Tibial nerve (tissue), 4 donors: Measurements from ENCODE around the gene VDR. TPM values are rescaled to one million over a fixed set of nuclear protein-coding genes. Genes with fewer than 3 reads are reported as not detected.

Experiments used
- DNase-seq, 2 donors: peaks; one replicate each; pipeline ENCODE4 v3.0.0-alpha.2; 2019; ENCODE audit warnings: low spot score in 2 of 2
- H3K27ac ChIP-seq, 4 donors: fragments of 200-600 bp; sonication (generic) in 3 of 4; one replicate each; pipeline ENCODE4 v1.5.1; 2017 to 2019; ENCODE audit warnings: mild to moderate bottlenecking in 1 of 4
- H3K27me3 ChIP-seq, 2 donors: fragments of 200-600 bp; sonication (generic) in 1 of 2; one replicate each; pipeline versions ENCODE4 v1.5.1 to v1.6.0; 2017 to 2019
- H3K36me3 ChIP-seq, 3 donors: fragments of 200-600 bp; sonication (generic); one replicate each; pipeline ENCODE4 v1.5.1; 2018 to 2019
- H3K4me1 ChIP-seq, 4 donors: fragments of 200-600 bp; sonication (generic) in 3 of 4; one replicate each; pipeline ENCODE4 v1.5.1; 2017 to 2019
- H3K4me3 ChIP-seq, 4 donors: fragments of 200-600 bp; sonication (generic) in 3 of 4; one replicate each; pipeline ENCODE4 v1.5.1; 2017 to 2019; ENCODE audit warnings: mild to moderate bottlenecking in 1 of 4, moderate library complexity in 1 of 4
- H3K9me3 ChIP-seq, 4 donors: fragments of 200-600 bp; sonication (generic) in 3 of 4; one replicate each; pipeline ENCODE4 v1.5.1; 2017 to 2019
- CTCF ChIP-seq, 5 experiments: fragments of 200-600 bp in 3 of 5; fragments of 450-650 bp in 2 of 5; sonication (generic) in 3 of 5; IDR thresholded peaks; one replicate each; pipeline ENCODE4 v1.5.1; 2016 to 2019; ENCODE audit warnings: antibody characterized with exemption in 5 of 5, mild to moderate bottlenecking in 3 of 5, moderate library complexity in 2 of 5
- EP300 ChIP-seq, 2 donors: sonication (generic); formaldehyde crosslinking; IDR thresholded peaks; one replicate each; pipeline ENCODE4 v1.6.1; 2017; ENCODE audit warnings: antibody characterized with exemption in 2 of 2, mild to moderate bottlenecking in 1 of 2
- POLR2A ChIP-seq, 2 donors: fragments of 450-650 bp; IDR thresholded peaks; one replicate each; pipeline ENCODE4 v1.6.1; 2017; ENCODE audit warnings: antibody characterized with exemption in 2 of 2, mild to moderate bottlenecking in 2 of 2, moderate library complexity in 2 of 2
- WGBS, 2 donors: methylation state at CpG; one replicate each; pipeline ENCODE4 v1.1.5; 2018; 5-methylcytosine and 5-hydroxymethylcytosine counted together
- total RNA-seq, 4 donors: library from RNA; depleted of rRNA; stranded (reverse); fragments of >200 nt; gene quantifications; one replicate each; pipeline ENCODE4 v1.1.0, GENCODE V29; 2016

VDR gene
- total RNA-seq, 4 donors from 2014 or later = 0.78 to 6.6 (median 1.1) TPM

GRCh38 chr12:47855502-47855901, 49.3 kb downstream of the VDR start:
- no peaks in the 10 kb centered on the region for H3K9me3 ChIP-seq
- no peak overlapping the region for H3K4me3 ChIP-seq
- no peak for DNase-seq
- peaks cover 0 to 12% (median 0%) of the 10 kb centered on the region in 4 donors for H3K4me1 ChIP-seq
- 76 to 87% methylated on average over 2 of the region's 2 CpGs for WGBS, 2 donors
- no peaks in the 10 kb centered on the region for H3K27me3 ChIP-seq
- H3K36me3 ChIP-seq = no peaks in the 10 kb centered on the region
- no peak overlapping the region for H3K27ac ChIP-seq
- TF ChIP-seq CTCF (IDR thresholded peaks at IDR 0.05) (no peak), POLR2A (IDR thresholded peaks at IDR 0.05) (no peak), EP300 (IDR thresholded peaks at IDR 0.05) (no peak)

- TF ChIP-seq POLR2A (IDR thresholded peaks at IDR 0.05) (no peak), EP300 (IDR thresholded peaks at IDR 0.05) (no peak), CTCF (IDR thresholded peaks at IDR 0.05) (no peak)
- 93 to 98% methylated on average over 5 of the region's 5 CpGs for WGBS, 2 donors
- DNase-seq = no peak
Observed at GRCh38 chr12:47854531-47854930, 50.3 kb downstream of the VDR start.

GRCh38 chr12:47852096-47852571, 52.7 kb downstream of the VDR start:
- peaks cover 0 to 12% (median 0%) of the 10 kb centered on the region in 4 donors for H3K4me1 ChIP-seq
- H3K36me3 ChIP-seq = no peaks in the 10 kb centered on the region
- no peaks in the 10 kb centered on the region for H3K27me3 ChIP-seq
- DNase-seq = no peak
- H3K9me3 ChIP-seq = no peaks in the 10 kb centered on the region
- 49 to 53% methylated on average over 10 of the region's 10 CpGs for WGBS, 2 donors
- TF ChIP-seq EP300 (IDR thresholded peaks at IDR 0.05) (no peak), CTCF (IDR thresholded peaks at IDR 0.05) (no peak)
- H3K4me3 ChIP-seq = no peak overlapping the region
- H3K27ac ChIP-seq = no peak overlapping the region

More at GRCh38 chr12:47854531-47854930, 50.3 kb downstream of the VDR start:
- H3K9me3 ChIP-seq = no peaks in the 10 kb centered on the region
- no peak overlapping the region for H3K4me3 ChIP-seq
- H3K27me3 ChIP-seq = no peaks in the 10 kb centered on the region
- no peak overlapping the region for H3K27ac ChIP-seq
- no peaks in the 10 kb centered on the region for H3K36me3 ChIP-seq
- peaks cover 0 to 12% (median 0%) of the 10 kb centered on the region in 4 donors for H3K4me1 ChIP-seq

- DNase-seq = no peak
- Histone ChIP-seq H3K9me3 (no peaks in the 10 kb centered on the region), H3K36me3 (no peaks in the 10 kb centered on the region), H3K4me3 (no peak overlapping the region), H3K27me3 (no peaks in the 10 kb centered on the region), H3K27ac (no peak overlapping the region), H3K4me1 (peaks cover 0 to 12% (median 0%) of the 10 kb centered on the region in 4 donors)
- WGBS, 2 donors = 73 to 79% methylated on average over 3 of the region's 3 CpGs
- TF ChIP-seq POLR2A (IDR thresholded peaks at IDR 0.05) (no peak), EP300 (IDR thresholded peaks at IDR 0.05) (no peak), CTCF (IDR thresholded peaks at IDR 0.05) (no peak)
Observed at GRCh38 chr12:47851303-47851952, 53.4 kb downstream of the VDR start.

- no peaks in the 10 kb centered on the region for H3K36me3 ChIP-seq
- H3K4me3 ChIP-seq = no peak overlapping the region
- 56 to 64% methylated on average over 12 of the region's 12 CpGs for WGBS, 2 donors
- peaks cover 0 to 12% (median 0%) of the 10 kb centered on the region in 4 donors for H3K4me1 ChIP-seq
- TF ChIP-seq CTCF (IDR thresholded peaks at IDR 0.05) (no peak), POLR2A (IDR thresholded peaks at IDR 0.05) (no peak), EP300 (IDR thresholded peaks at IDR 0.05) (no peak)
- DNase-seq = no peak
- H3K27me3 ChIP-seq = no peaks in the 10 kb centered on the region
- no peaks in the 10 kb centered on the region for H3K9me3 ChIP-seq
- no peak overlapping the region for H3K27ac ChIP-seq
Observed at GRCh38 chr12:47850153-47851084, 54.4 kb downstream of the VDR start.
